Breast epithelium (tissue), 3 donors: Measurements from ENCODE around the gene G6PD.

Source experiments
- POLR2A ChIP-seq: fragments of 450-650 bp; IDR thresholded peaks from one replicate; pipeline ENCODE4 v1.6.1; 2016; ENCODE audit warnings: antibody characterized with exemption, mild to moderate bottlenecking, moderate library complexity
- TF ChIP-seq, protein P1 (sequence below), 3 donors: fragments of 450-650 bp; IDR thresholded peaks; one replicate each; pipeline ENCODE4 v1.5.1; 2016 to 2017; ENCODE audit warnings: antibody characterized with exemption in 3 of 3, mild to moderate bottlenecking in 3 of 3, moderate library complexity in 3 of 3

DNA sequence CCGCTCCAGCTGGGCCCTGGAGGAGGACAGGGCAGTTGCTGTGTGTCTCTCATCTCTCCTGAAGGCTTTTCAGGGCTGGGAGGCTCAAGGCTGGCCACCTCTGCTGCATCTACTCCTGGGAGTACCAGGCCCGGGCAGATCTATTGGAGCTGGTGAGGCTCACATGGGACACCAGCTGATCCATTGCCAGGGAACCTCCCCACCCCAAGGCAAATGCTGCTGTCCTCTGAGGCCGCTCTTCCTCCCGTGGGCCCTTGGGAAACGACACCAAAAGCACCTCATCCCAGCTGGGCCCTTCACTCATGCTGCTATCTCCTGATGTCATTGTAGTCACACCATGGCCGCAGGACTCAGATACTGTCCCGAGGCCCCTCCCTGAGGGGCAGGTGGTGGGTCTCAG lies 63.9 kb downstream of the G6PD start:
- TF ChIP-seq, protein P1, sequence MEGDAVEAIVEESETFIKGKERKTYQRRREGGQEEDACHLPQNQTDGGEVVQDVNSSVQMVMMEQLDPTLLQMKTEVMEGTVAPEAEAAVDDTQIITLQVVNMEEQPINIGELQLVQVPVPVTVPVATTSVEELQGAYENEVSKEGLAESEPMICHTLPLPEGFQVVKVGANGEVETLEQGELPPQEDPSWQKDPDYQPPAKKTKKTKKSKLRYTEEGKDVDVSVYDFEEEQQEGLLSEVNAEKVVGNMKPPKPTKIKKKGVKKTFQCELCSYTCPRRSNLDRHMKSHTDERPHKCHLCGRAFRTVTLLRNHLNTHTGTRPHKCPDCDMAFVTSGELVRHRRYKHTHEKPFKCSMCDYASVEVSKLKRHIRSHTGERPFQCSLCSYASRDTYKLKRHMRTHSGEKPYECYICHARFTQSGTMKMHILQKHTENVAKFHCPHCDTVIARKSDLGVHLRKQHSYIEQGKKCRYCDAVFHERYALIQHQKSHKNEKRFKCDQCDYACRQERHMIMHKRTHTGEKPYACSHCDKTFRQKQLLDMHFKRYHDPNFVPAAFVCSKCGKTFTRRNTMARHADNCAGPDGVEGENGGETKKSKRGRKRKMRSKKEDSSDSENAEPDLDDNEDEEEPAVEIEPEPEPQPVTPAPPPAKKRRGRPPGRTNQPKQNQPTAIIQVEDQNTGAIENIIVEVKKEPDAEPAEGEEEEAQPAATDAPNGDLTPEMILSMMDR (IDR thresholded peaks at IDR 0.05): no peak
- TF ChIP-seq POLR2A: no peak
